Measurements from ENCODE around the gene AFF2.

AFF2 gene

GRCh38 chrX:148567779-148568178 lies 67.4 kb downstream of the AFF2 start:
- no peak overlapping the region for H3K4me3 ChIP-seq (ENCODE audit: low read depth, low read length)
- no peak for TF ChIP-seq CTCF (IDR thresholded peaks at IDR 0.05; ENCODE audit: low read depth, low read length)

- H3K4me3 ChIP-seq (ENCODE audit: low read depth, low read length), result no peak overlapping the region
- TF ChIP-seq CTCF (IDR thresholded peaks at IDR 0.05; ENCODE audit: low read depth, low read length), result no peak
These were observed 68.3 kb downstream of the AFF2 start for GRCh38 chrX:148568763-148569162.

GRCh38 chrX:148572337-148572736 lies 71.9 kb downstream of the AFF2 start:
- no peak for TF ChIP-seq CTCF (IDR thresholded peaks at IDR 0.05; ENCODE audit: low read depth, low read length)
- H3K4me3 ChIP-seq (ENCODE audit: low read depth, low read length), result no peak overlapping the region

DNA sequence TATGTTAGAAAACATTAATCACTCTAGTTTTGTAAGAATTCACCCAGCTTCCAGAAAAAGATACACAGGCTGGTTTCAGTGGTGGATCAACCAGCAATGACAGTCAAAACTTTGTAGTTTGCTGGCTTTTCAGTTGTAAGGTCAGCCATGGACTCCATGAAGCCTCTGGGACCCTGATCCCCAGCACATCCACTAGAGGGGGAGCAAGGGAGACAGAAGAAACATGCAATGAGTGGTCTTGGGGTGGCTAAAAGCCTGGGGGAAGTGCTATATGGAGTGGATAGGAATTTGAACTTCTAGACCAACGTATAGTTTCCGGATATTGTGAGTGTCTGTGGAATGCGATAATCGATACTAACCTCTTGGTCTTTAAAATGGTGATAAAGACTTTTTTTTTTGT lies 72.7 kb downstream of the AFF2 start:
- H3K4me3 ChIP-seq (ENCODE audit: low read depth, low read length), result no peak overlapping the region
- no peak for TF ChIP-seq CTCF (IDR thresholded peaks at IDR 0.05; ENCODE audit: low read depth, low read length)

DNA sequence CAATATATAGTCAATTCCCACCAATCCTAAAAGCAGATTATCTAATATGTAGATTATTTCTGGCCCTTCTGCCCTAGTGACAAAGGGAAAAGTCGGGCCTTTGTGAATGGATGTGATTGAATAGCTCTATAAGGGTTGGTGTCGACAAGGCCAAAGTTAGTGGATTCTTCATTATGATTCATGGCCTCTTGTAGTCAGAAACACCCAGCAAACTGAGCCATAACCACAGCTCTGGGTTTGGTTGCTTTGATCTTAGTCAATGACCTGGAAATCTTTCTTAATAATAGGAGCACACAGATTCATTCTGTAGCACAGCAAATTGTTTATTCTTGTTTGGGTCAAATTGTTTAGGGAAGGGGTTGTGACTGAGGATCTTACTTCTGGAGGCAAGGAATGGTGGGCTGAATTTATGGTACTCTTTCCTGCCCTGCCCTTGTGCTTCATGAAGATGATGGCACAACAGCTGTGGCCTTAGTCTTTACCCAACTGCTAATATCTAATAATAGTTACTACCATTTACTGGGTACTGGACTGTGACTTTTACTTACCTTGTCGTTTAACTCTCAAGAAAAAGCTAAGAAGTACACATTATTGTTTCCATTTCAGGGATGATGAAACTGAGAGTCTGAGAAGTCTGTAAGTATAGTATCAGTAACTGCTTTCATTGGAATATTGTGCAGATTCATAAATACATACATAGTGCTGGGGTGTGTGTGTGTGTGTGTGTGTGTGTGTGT lies 74.0 kb downstream of the AFF2 start:
- no peak overlapping the region for H3K4me3 ChIP-seq (ENCODE audit: low read depth, low read length)
- TF ChIP-seq CTCF (IDR thresholded peaks at IDR 0.05; ENCODE audit: low read depth, low read length), result no peak

DNA sequence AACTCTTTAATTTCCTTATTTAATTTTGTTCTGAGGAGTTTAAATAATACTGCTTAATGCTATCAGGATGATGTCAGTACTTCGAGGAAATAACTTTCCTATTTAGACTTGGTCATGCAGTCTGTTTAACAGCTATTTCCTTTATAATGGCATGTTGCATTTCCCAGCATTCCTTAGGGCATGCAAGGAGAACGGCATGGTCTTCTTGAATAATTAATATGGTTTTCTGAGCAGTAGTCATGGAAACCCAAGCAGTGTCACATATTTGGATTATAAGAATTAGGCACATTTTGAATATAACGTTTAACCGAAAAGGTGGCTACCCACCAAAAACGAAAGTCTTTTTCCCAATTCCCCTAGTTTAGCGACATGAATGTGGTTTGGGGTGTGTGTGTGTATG lies 76.0 kb downstream of the AFF2 start:
- no peak for TF ChIP-seq CTCF (IDR thresholded peaks at IDR 0.05; ENCODE audit: low read depth, low read length)
- H3K4me3 ChIP-seq (ENCODE audit: low read depth, low read length), result no peak overlapping the region

GRCh38 chrX:148577741-148578140 lies 77.3 kb downstream of the AFF2 start:
- H3K4me3 ChIP-seq (ENCODE audit: low read depth, low read length), result no peak overlapping the region
- TF ChIP-seq CTCF (IDR thresholded peaks at IDR 0.05; ENCODE audit: low read depth, low read length), result no peak
